SJCRH30 (cell line): Measurements from ENCODE around the gene MICALL2. TPM values are rescaled to one million over a fixed set of nuclear protein-coding genes. Genes with fewer than 3 reads are reported as not detected.

ENCODE experiments used
- DNase-seq, 2 experiments: peaks; one replicate each; pipeline ENCODE4 v3.0.0-alpha.2; 2015 to 2020
- H3K27ac ChIP-seq: fragments of 250-450 bp; sonication (Bioruptor Pico); 2 replicates; pipeline ENCODE4 v1.5.1; 2020; ENCODE audit warnings: mild to moderate bottlenecking, moderate library complexity
- H3K27me3 ChIP-seq: fragments of 250-450 bp; sonication (Bioruptor Pico); 2 replicates; pipeline ENCODE4 v1.5.1; 2020; ENCODE audit warnings: mild to moderate bottlenecking, moderate library complexity
- H3K36me3 ChIP-seq: fragments of 250-450 bp; sonication (Bioruptor Pico); 2 replicates; pipeline ENCODE4 v1.5.1; 2020; ENCODE audit warnings: mild to moderate bottlenecking, moderate library complexity
- H3K4me1 ChIP-seq: fragments of 250-450 bp; sonication (Bioruptor Pico); 2 replicates; pipeline ENCODE4 v1.5.1; 2020; ENCODE audit warnings: mild to moderate bottlenecking, moderate library complexity
- H3K4me3 ChIP-seq: fragments of 250-450 bp; sonication (Bioruptor Pico); 2 replicates; pipeline ENCODE4 v1.5.1; 2020; ENCODE audit warnings: mild to moderate bottlenecking, moderate library complexity
- H3K9me3 ChIP-seq: fragments of 250-450 bp; sonication (Bioruptor Pico); replicated peaks from 2 replicates; pipeline ENCODE4 v1.5.1; 2020; ENCODE audit warnings: mild to moderate bottlenecking, moderate library complexity
- total RNA-seq: library from RNA; depleted of rRNA; stranded (reverse); fragments of >200 nt; shearing (Covaris generic); gene quantifications from 2 replicates; pipeline ENCODE4 v1.2.3, GENCODE V29; 2014; rRNA removed

The MICALL2 gene
- total RNA-seq, 1 experiment from 2014 or later: 1.3 TPM

DNA sequence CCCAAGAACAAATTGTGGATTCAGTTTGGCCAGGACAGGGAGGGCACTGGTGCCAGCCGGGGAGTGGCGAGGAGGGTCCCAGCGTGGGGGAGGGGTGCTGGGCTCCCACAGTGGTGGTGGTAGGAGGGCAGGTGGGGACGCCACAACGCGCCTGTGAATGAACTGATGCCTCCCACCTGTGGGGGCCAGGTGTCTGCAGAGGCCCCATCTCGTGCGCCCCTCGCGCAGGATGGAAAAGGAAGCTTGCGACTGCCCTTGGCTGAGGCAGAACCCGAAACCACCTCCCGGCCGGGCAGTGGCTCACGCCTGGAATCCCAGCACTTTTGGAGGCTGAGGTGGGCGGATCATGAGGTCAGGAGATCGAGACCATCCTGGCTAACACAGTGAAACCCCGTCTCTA lies 72.0 kb downstream of the MICALL2 start:
- Histone ChIP-seq H3K9me3 (no peaks in the 10 kb centered on the region), H3K4me1 (no peaks in the 10 kb centered on the region), H3K36me3 (no peaks in the 10 kb centered on the region), H3K27ac (no peak overlapping the region), H3K27me3 (peaks cover 11% of the 10 kb centered on the region; the same call in 1 of the 2 replicates), H3K4me3 (no peak overlapping the region)
- DNase-seq: no peak

GRCh38 chr7:1386623-1387220 lies 72.5 kb downstream of the MICALL2 start:
- Histone ChIP-seq H3K9me3 (no peaks in the 10 kb centered on the region), H3K27me3 (peaks cover 11% of the 10 kb centered on the region; the same call in 1 of the 2 replicates)

GRCh38 chr7:1385809-1386622 lies 73.3 kb downstream of the MICALL2 start:
- H3K4me1 ChIP-seq: no peaks in the 10 kb centered on the region
- no peaks in the 10 kb centered on the region for H3K9me3 ChIP-seq
- peaks cover 11% of the 10 kb centered on the region; the same call in 1 of the 2 replicates for H3K27me3 ChIP-seq
- no peak overlapping the region for H3K4me3 ChIP-seq
- no peaks in the 10 kb centered on the region for H3K36me3 ChIP-seq
- no peak for DNase-seq
- H3K27ac ChIP-seq: no peak overlapping the region

More at GRCh38 chr7:1386623-1387220, 72.5 kb downstream of the MICALL2 start:
- Histone ChIP-seq H3K4me3 (no peak overlapping the region), H3K36me3 (no peaks in the 10 kb centered on the region), H3K4me1 (no peaks in the 10 kb centered on the region), H3K27ac (no peak overlapping the region)
- DNase-seq: no peak

DNA sequence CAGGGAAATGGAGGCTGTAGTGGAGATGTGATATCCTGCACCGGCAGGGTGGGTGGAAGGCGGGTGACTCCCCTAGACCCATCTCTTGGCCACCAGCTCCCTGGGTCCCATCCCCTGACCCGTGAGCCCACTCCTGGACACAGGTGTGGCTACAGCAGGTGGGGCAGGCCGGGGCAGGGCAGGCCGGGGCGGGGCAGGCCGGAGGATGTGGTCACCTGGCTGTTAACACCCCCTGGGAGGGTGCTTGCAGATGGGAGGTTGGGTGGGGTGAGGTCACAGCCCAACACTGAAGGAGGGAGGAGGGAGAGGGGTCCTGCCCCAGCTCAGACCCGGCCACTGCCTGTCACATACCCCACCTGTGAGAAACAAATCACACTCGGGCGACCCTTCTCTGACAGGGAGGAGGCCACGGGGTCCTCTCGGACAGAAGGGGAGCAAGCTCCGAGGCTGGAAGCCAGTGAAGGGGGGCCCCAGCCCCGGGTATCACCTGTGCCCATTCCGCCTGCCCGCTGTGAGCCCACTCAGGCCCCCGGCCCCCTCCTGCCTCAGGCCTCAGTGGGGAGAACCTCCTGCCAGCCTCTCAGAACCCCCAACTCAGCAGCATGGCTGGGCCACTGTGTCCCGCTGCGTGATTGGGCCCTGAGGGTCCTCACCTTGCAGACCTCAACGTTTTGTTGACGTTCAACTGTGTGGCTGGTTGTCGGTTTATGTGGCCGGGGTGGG lies 74.0 kb downstream of the MICALL2 start:
- Histone ChIP-seq H3K4me1 (no peaks in the 10 kb centered on the region), H3K27ac (no peak overlapping the region), H3K9me3 (no peaks in the 10 kb centered on the region), H3K4me3 (no peak overlapping the region), H3K36me3 (no peaks in the 10 kb centered on the region), H3K27me3 (peaks cover 11% of the 10 kb centered on the region; the same call in 1 of the 2 replicates)
- DNase-seq: no peak

Other genes starting within 250 kb of the MICALL2 start
- gene UNCX, start 226.6 kb downstream of the MICALL2 start, total RNA-seq: 0.08 and 0.30 TPM in 2 replicates
- gene INTS1, start 44.9 kb upstream of the MICALL2 start, total RNA-seq: 25.1 and 27.7 TPM in 2 replicates
- gene MAFK, start 71.2 kb upstream of the MICALL2 start, total RNA-seq: 0.86 and 1.6 TPM in 2 replicates
- gene TMEM184A, start 96.7 kb upstream of the MICALL2 start, total RNA-seq: not detected in 2 replicates
- 22.5 and 28.9 TPM in 2 replicates for gene PSMG3, start 110.6 kb upstream of the MICALL2 start, total RNA-seq
- 1.3 and 1.7 TPM in 2 replicates for gene ELFN1, start 210.8 kb upstream of the MICALL2 start, total RNA-seq